K562 (cell line): ENCODE results near the gene TFPT. TPM values are rescaled to one million over a fixed set of nuclear protein-coding genes. Genes with fewer than 3 reads are reported as not detected.

ENCODE experiments used
- ARID4B ChIP-seq: sonication (generic); formaldehyde crosslinking; IDR thresholded peaks from 2 replicates; pipeline ENCODE4 v1.8.0; 2022; ENCODE audit warnings: mild to moderate bottlenecking, missing genetic modification reagents
- BCOR ChIP-seq: fragments of 450-650 bp; IDR thresholded peaks from 2 replicates; pipeline ENCODE4 v1.6.1; 2016
- C11orf30 ChIP-seq: fragments of 450-650 bp; IDR thresholded peaks from 2 replicates; pipeline ENCODE4 v1.6.1; 2016; ENCODE audit warnings: low read depth, mild to moderate bottlenecking
- DIDO1 ChIP-seq: fragments of 450-650 bp; IDR thresholded peaks from 2 replicates; pipeline ENCODE4 v1.6.1; 2016; ENCODE audit warnings: low read depth, missing biosample characterization, missing genetic modification characterization
- FOXK2 ChIP-seq, 2 experiments: fragments of 450-650 bp; IDR thresholded peaks in 1 of 2; conservative IDR thresholded peaks in 1 of 2; 2 replicates each; pipeline ENCODE4 v1.6.1; 2016; ENCODE audit warnings: low read depth in 2 of 2, mild to moderate bottlenecking in 1 of 2
- HMGN3 ChIP-seq: IDR thresholded peaks from 2 replicates; pipeline ENCODE4 v1.6.1; 2011; ENCODE audit warnings: borderline replicate concordance, low read depth, mild to moderate bottlenecking, mixed read lengths, low read length; ENCODE audit not compliant: insufficient read length; ENCODE audit errors: extremely low read depth
- MYNN ChIP-seq, 2 experiments: sonication (generic); formaldehyde crosslinking in 1 of 2; IDR thresholded peaks; 2 replicates each; pipeline versions ENCODE4 v1.5.0 to v1.6.1; 2016 to 2020; ENCODE audit warnings: antibody characterized with exemption in 1 of 2, missing genetic modification reagents in 1 of 2
- PHF20 ChIP-seq: fragments of 450-650 bp; IDR thresholded peaks from 2 replicates; pipeline ENCODE4 v1.6.1; 2018; ENCODE audit not compliant: partially characterized antibody
- PHF8 ChIP-seq: fragments of 200-600 bp; sonication (generic); IDR thresholded peaks from 2 replicates; pipeline ENCODE4 v1.6.1; 2012; ENCODE audit warnings: mixed run types, mild to moderate bottlenecking, inconsistent platforms, low read length, moderate library complexity, borderline replicate concordance
- PPARD ChIP-seq: fragments of 250-450 bp; sonication (Bioruptor Pico); IDR thresholded peaks from 2 replicates; pipeline ENCODE4 v1.8.0; 2022; ENCODE audit warnings: inconsistent platforms, mild to moderate bottlenecking, moderate library complexity
- RBBP5 ChIP-seq: fragments of 200-600 bp; sonication (generic); IDR thresholded peaks from 2 replicates; pipeline ENCODE4 v1.6.1; 2012; ENCODE audit warnings: borderline replicate concordance, mild to moderate bottlenecking, low read length, control low read depth, inconsistent platforms; ENCODE audit not compliant: insufficient read depth, poor library complexity, severe bottlenecking
- polyA plus RNA-seq, 8 experiments: library from polyadenylated mRNA; depleted of rRNA in 4 of 8; stranded (reverse) in 5 of 8; unstranded in 3 of 8; fragments of >200 nt; fragmentation: Nextera tagmentation in 2 of 8; fragmentation: Illumina TruSeq in 1 of 8; extraction: Ambion mirVana in 2 of 8; extraction: Trizol in 1 of 8; gene quantifications; 2 replicates each; pipeline versions ENCODE4 v1.2.1 to v1.2.3, GENCODE V29; 2011 to 2014; ENCODE audit warnings: inconsistent platforms in 1 of 8, missing spikeins in 1 of 8
- total RNA-seq, 7 experiments: library from RNA; depleted of rRNA in 6 of 7; stranded (reverse); fragments of >200 nt in 6 of 7; fragmentation: Illumina TruSeq in 2 of 7; extraction: Trizol in 2 of 7; gene quantifications; 2 replicates each; pipeline versions ENCODE4 v1.2.1 to v1.2.3, GENCODE V29; 2011 to 2021; ENCODE audit warnings: low replicate concordance in 1 of 7
- TF ChIP-seq, protein P1 (sequence below), 2 experiments: fragments of 450-650 bp in 1 of 2; sonication (generic) in 1 of 2; formaldehyde crosslinking in 1 of 2; IDR thresholded peaks; 2 replicates each; pipeline versions ENCODE4 v1.7.1 to v1.9.0; 2016 to 2022; ENCODE audit warnings: inconsistent platforms in 1 of 2, mild to moderate bottlenecking in 1 of 2, missing genetic modification reagents in 1 of 2

The TFPT gene
- total and polyA plus RNA-seq, 9 of the 15 experiments (the other 6 are each of a cell fraction or from before 2014, with no cell fraction given) = 0.72 to 16.4 (median 9.2) TPM

- 0 out of 2 replicates have a peak, but pooled peaks have one; percentile 28 for TF ChIP-seq ARID4B (CRISPR knock-in tag)
- peak; percentile 68 for TF ChIP-seq HMGN3
- TF ChIP-seq DIDO1 (tag) = peak; percentile 27; the same call in 1 of the 2 replicates
- TF ChIP-seq C11orf30 = peak; percentile 93
- TF ChIP-seq BCOR = peak; percentile 100
- peak; percentile 90 for TF ChIP-seq PHF20
- TF ChIP-seq, protein P1, sequence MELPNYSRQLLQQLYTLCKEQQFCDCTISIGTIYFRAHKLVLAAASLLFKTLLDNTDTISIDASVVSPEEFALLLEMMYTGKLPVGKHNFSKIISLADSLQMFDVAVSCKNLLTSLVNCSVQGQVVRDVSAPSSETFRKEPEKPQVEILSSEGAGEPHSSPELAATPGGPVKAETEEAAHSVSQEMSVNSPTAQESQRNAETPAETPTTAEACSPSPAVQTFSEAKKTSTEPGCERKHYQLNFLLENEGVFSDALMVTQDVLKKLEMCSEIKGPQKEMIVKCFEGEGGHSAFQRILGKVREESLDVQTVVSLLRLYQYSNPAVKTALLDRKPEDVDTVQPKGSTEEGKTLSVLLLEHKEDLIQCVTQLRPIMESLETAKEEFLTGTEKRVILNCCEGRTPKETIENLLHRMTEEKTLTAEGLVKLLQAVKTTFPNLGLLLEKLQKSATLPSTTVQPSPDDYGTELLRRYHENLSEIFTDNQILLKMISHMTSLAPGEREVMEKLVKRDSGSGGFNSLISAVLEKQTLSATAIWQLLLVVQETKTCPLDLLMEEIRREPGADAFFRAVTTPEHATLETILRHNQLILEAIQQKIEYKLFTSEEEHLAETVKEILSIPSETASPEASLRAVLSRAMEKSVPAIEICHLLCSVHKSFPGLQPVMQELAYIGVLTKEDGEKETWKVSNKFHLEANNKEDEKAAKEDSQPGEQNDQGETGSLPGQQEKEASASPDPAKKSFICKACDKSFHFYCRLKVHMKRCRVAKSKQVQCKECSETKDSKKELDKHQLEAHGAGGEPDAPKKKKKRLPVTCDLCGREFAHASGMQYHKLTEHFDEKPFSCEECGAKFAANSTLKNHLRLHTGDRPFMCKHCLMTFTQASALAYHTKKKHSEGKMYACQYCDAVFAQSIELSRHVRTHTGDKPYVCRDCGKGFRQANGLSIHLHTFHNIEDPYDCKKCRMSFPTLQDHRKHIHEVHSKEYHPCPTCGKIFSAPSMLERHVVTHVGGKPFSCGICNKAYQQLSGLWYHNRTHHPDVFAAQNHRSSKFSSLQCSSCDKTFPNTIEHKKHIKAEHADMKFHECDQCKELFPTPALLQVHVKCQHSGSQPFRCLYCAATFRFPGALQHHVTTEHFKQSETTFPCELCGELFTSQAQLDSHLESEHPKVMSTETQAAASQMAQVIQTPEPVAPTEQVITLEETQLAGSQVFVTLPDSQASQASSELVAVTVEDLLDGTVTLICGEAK (IDR thresholded peaks at IDR 0.05) = peak; percentile 77
- TF ChIP-seq, protein P1 (CRISPR knock-in tag; IDR thresholded peaks at IDR 0.05) = no peak; the same call in 1 of the 2 replicates
- peak; percentile 61 to 69; a peak in 2 of 4 replicates for TF ChIP-seq FOXK2 (conservative IDR thresholded peaks at IDR 0.05 in 1 of 2, IDR thresholded peaks at IDR 0.05 in 1 of 2; ENCODE audit: low read depth in 2 of 2)
- TF ChIP-seq PPARD (CRISPR knock-in tag) = no peak
- peak; percentile 85 for TF ChIP-seq RBBP5
- TF ChIP-seq PHF8 = peak; percentile 95
- no peak for TF ChIP-seq MYNN (IDR thresholded peaks at IDR 0.05)
- no peak for TF ChIP-seq MYNN (CRISPR knock-in tag; IDR thresholded peaks at IDR 0.05)
Observed at GRCh38 chr19:54102421-54103169, 12.9 kb downstream of the TFPT start, which contains the start of gene NDUFA3 (continued).
